ENCODE data around the gene BPI.

GRCh38 chr20:38311491-38311890 lies 7.5 kb downstream of the BPI start:
- TF ChIP-seq CTCF (IDR thresholded peaks at IDR 0.05), result no peak
- no peak for TF ChIP-seq EZH2 (IDR thresholded peaks at IDR 0.05)
- no peak for TF ChIP-seq EZH2phosphoT487 (IDR thresholded peaks at IDR 0.05)
